ENCODE results near the gene TBC1D14. TPM values are rescaled to one million over a fixed set of nuclear protein-coding genes. Genes with fewer than 3 reads are reported as not detected.

Gene TBC1D14
- total RNA-seq, 2 experiments from 2014 or later, result 23.6 to 24.6 TPM

DNA sequence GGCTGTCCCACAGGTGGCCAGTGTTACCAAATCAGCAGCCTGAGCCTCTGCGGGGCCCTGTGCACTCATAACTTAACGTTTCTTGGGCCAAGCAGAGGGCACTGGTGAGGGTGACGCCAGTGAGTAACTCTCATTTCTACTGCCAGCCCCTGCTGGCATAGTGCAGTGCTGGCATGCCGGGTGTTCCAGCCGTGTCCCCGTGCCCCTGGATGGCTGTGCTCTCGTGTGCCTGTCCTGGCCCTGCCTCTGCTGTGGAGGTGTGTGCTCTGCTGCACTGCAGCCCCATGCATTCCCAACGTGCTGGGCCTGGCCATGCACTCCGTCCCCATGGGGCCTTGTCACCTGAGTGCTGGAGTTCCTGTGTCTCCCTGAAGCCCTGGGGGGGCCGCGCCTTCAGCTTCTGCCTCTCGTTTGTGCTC is 14.7 kb downstream of the TBC1D14 start:
- Mint-ChIP-seq H3K4me1 (ENCODE audit: low read depth) (peaks cover 68% of the 10 kb centered on the region), H3K9me3 (no peaks in the 10 kb centered on the region), H3K4me3 (no peak overlapping the region), H3K36me3 (ENCODE audit: low read depth) (peaks cover 32% of the 10 kb centered on the region), H3K27me3 (ENCODE audit: low read depth) (no peaks in the 10 kb centered on the region), H3K27ac (no peak overlapping the region)
- no peak for DNase-seq
- intact Hi-C loops (cut with micrococcal nuclease), result no loop called here
- CTCF ChIA-PET, result no interaction called here

DNA sequence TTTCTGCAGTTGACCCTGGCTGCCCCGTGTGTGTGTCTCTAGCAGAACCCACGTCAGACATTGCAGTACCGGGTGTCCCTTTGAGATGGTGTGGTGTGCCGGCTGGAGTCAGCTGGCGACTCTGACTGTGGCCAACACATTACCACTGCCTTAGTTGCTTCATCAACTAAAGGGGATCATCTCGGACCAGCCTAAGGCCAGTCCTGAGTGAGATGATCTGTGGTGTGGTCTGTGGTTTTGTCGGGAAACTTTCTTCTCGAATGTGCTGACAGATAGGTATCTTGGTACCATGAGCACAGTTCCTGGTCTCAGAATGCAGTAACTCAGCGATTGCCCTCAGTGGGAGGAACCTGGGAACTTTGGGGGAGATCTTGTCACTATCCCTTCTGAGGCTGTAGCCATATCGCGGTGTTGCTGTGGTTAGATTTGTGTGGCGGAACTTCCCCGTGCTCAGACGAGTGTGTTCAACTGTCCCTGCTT is 15.8 kb downstream of the TBC1D14 start:
- peak; percentile 32 for DNase-seq

DNA sequence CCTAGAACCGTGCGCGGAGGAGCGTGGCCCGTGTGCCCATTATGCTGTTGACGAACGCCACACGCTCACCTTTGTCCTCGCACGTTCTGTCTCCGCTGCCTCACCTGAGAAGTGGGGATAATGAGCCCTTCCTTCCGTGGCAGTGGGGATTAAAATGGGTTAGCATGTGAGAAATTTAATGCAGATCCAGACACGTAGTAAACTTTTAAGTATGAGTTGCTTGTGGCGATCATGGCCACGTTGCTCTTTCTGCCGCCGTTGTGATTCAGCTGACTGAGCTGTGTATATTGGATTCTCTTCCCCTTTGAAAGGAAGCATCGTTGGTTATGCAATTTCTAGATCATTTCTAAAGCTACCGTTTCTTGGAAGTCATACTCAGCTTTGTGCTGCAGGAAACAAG is 16.5 kb downstream of the TBC1D14 start:
- DNase-seq, result peak; percentile 63
- Mint-ChIP-seq H3K4me1 (ENCODE audit: low read depth) (peaks cover 66% of the 10 kb centered on the region), H3K9me3 (no peaks in the 10 kb centered on the region), H3K36me3 (ENCODE audit: low read depth) (peaks cover 32% of the 10 kb centered on the region), H3K27ac (peak overlapping the region; percentile 85), H3K4me3 (peak overlapping the region; percentile 49), H3K27me3 (ENCODE audit: low read depth) (no peaks in the 10 kb centered on the region)
- CTCF ChIA-PET, result interaction anchor here (2.1 to 2.7 kb wide), 3 partner anchors 13 to 48 kb away, joined by 6 to 8 read pairs (median 7); no protein-coding TSS in a partner anchor
- intact Hi-C loops (cut with micrococcal nuclease), result loop anchor here (1.0 kb wide), 3 partner anchors 9 to 142 kb away; partner anchors contain the start of genes GRPEL1 and TBC1D14

More for the DNA sequence above, 15.8 kb downstream of the TBC1D14 start:
- intact Hi-C loops (cut with micrococcal nuclease), result no loop called here
- H3K4me3 Mint-ChIP-seq, result no peak overlapping the region
- peaks cover 32% of the 10 kb centered on the region for H3K36me3 Mint-ChIP-seq (ENCODE audit: low read depth)
- H3K27ac Mint-ChIP-seq, result peak overlapping the region; percentile 85
- no peaks in the 10 kb centered on the region for H3K9me3 Mint-ChIP-seq
- CTCF ChIA-PET, result interaction anchor here (2.3 kb wide), 1 partner anchor 12 kb away, joined by 7 read pairs; no protein-coding TSS in a partner anchor
- H3K27me3 Mint-ChIP-seq (ENCODE audit: low read depth), result no peaks in the 10 kb centered on the region
- H3K4me1 Mint-ChIP-seq (ENCODE audit: low read depth), result peaks cover 72% of the 10 kb centered on the region

DNA sequence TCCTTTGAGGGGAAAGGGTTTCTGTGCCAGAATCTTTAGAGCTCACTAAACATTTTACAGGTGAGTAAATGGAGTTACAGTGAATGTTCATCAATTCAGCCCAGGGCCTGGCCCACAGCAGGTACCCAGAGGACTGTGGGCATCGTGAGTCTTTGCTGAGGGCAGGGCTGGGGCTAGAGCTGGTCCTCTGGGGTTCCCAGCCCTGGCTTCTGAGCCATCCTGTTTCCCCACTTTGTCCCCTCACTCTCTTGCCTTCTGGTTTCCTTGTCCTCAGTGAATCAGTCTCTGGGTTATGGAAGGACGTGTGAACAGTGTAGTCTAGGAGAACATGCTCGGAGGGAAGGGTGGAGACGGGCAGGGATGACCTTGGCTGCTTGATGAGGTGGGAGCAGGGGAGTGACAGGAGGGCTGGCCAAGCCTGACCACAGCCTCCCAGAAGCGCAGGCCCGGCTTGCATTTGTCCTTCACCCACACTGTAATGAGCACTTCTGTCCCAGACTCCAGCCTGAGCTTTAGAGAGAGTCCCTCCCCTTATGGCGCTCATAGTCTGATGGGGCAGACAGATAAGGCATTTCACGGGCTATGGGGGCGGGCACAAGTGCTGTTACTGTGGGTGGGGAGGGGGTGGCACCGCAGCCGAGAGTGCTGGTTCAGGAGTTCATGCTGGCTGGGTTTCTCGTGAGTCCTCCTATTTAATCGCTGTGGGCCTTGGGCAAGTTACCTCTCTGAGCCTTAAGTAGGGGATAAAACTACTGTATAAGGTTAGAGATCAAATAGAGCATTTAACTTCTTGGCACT is 17.3 kb downstream of the TBC1D14 start:
- peak; percentile 74 for DNase-seq
- peak overlapping the region; percentile 85 for H3K27ac Mint-ChIP-seq
- intact Hi-C loops (cut with micrococcal nuclease), result loop anchor here (1.0 kb wide), 4 partner anchors 10 to 141 kb away; partner anchors contain the start of genes GRPEL1 and TBC1D14
- no peaks in the 10 kb centered on the region for H3K27me3 Mint-ChIP-seq (ENCODE audit: low read depth)
- H3K36me3 Mint-ChIP-seq (ENCODE audit: low read depth), result peaks cover 38% of the 10 kb centered on the region
- CTCF ChIA-PET, result interaction anchor here (1.0 to 2.7 kb wide), 6 partner anchors 8 to 143 kb away, joined by 3 to 8 read pairs (median 6); no protein-coding TSS in a partner anchor
- peaks cover 67% of the 10 kb centered on the region for H3K4me1 Mint-ChIP-seq (ENCODE audit: low read depth)
- no peaks in the 10 kb centered on the region for H3K9me3 Mint-ChIP-seq
- peak overlapping the region; percentile 49 for H3K4me3 Mint-ChIP-seq

DNA sequence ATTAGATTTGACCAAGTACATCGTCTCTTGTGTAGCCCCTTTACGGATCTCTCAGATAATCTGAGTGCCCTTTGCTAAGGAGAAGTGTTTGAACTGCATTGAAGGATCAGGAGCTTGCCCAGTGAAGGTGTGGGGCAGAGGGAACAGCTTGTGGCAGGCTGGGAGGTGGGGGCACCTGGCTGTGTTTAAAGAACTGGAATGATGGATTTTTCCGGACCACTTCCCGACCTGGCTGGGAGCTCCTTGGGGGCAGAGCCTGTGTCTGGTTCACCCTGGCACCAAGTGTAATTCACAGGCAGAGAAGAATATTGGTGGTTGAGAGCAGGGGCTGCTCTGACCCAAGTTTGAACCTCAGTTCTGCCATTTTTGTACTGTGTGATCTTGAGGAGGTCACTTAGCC is 18.5 kb downstream of the TBC1D14 start:
- intact Hi-C loops (cut with micrococcal nuclease), result no loop called here
- Mint-ChIP-seq H3K27me3 (ENCODE audit: low read depth) (no peaks in the 10 kb centered on the region), H3K9me3 (no peaks in the 10 kb centered on the region), H3K27ac (no peak overlapping the region), H3K36me3 (ENCODE audit: low read depth) (peaks cover 42% of the 10 kb centered on the region), H3K4me1 (ENCODE audit: low read depth) (peaks cover 60% of the 10 kb centered on the region), H3K4me3 (no peak overlapping the region)
- no peak for DNase-seq
- CTCF ChIA-PET, result interaction anchor here (2.7 kb wide), 1 partner anchor 20 kb away, joined by 8 read pairs; no protein-coding TSS in a partner anchor

DNA sequence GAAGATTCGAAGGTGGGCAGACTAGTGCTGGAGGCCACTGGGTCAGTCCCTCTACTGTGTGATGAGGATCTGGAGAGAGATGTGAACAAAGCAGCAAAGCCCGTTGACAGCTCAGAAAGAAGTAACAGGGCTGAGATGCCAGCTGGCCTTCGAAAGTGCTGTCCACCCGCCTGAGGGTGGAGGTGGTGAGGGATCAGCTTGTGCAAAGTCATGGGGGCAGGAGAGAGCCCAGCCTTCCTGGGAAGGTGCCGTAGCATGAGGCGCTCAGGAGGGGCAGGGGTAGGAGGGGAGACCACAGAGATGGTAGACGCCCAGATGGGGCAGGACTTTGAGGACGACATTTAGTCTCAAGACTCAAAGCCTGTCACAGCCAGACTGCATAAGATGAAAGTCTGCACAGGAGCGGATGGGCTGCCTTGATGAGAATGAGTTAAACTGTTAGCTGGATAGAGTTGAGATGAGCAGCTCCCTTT is 19.7 kb downstream of the TBC1D14 start:
- Mint-ChIP-seq H3K9me3 (no peaks in the 10 kb centered on the region), H3K4me3 (no peak overlapping the region), H3K27ac (no peak overlapping the region), H3K27me3 (ENCODE audit: low read depth) (no peaks in the 10 kb centered on the region), H3K4me1 (ENCODE audit: low read depth) (peaks cover 67% of the 10 kb centered on the region), H3K36me3 (ENCODE audit: low read depth) (peaks cover 48% of the 10 kb centered on the region)
- intact Hi-C loops (cut with micrococcal nuclease), result no loop called here
- DNase-seq, result no peak
- CTCF ChIA-PET, result interaction anchor here (1.0 kb wide), 2 partner anchors 13 to 56 kb away, joined by 3 read pairs; no protein-coding TSS in a partner anchor

DNA sequence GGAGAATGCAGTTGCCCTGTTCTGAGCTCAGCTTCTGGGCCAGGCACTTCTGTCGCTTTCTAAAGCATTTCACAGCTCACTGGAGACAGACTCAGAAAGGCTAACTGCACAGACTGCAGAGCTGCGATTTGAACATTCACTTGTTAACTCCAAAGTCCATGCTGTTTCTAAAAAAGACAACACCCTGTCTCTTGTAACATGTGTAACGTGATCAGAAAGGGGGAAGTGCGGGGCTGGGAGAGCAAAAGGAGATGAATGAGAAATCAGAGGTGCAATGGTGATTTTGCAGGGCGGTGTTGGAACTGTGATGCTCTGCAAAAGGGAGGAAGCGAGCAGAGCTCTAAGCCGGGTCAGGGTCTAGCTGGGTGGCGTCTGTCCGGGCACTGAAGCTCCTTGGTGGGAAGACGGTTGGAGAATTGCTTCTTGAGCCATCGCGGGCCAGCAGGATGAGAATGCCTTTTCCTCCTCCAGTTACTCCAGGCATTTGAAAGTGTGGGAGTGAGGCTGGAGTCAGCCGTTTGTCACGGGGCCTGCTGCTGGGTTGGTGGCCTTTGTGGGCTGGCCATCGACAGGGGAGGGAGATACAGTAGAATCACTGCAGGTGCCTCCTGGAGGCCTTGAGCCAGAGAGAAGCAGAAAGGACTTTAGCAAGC is 20.3 kb downstream of the TBC1D14 start:
- peaks cover 63% of the 10 kb centered on the region for H3K4me1 Mint-ChIP-seq (ENCODE audit: low read depth)
- H3K9me3 Mint-ChIP-seq, result no peaks in the 10 kb centered on the region
- no peaks in the 10 kb centered on the region for H3K27me3 Mint-ChIP-seq (ENCODE audit: low read depth)
- H3K27ac Mint-ChIP-seq, result no peak overlapping the region
- no peak for DNase-seq
- CTCF ChIA-PET, result interaction anchor here (1.0 kb wide), 1 partner anchor 56 kb away, joined by 3 read pairs; no protein-coding TSS in a partner anchor
- intact Hi-C loops (cut with micrococcal nuclease), result no loop called here
- H3K36me3 Mint-ChIP-seq (ENCODE audit: low read depth), result peaks cover 43% of the 10 kb centered on the region
- no peak overlapping the region for H3K4me3 Mint-ChIP-seq

DNA sequence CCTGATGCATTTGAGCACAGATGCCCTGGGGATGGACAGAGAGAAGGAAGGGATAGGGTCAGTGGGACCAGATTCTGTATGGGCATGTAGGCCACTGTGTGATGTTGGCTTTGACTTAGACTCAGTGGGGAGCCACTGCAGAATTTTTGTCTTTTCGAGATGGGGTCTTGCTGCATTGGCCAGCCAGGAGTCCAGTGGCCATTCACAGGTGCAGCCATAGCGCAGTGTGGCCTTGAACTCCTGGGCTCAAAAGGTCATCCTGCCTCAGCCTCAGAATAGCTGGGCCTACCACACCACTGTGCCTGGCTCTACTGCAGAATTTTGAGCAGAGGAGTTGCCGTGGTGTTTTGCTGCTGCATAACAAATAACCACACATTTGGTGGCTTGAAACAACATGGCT is 22.8 kb downstream of the TBC1D14 start:
- intact Hi-C loops (cut with micrococcal nuclease), result no loop called here
- no peak overlapping the region for H3K4me3 Mint-ChIP-seq
- H3K27me3 Mint-ChIP-seq (ENCODE audit: low read depth), result no peaks in the 10 kb centered on the region
- H3K9me3 Mint-ChIP-seq, result no peaks in the 10 kb centered on the region
- peaks cover 37% of the 10 kb centered on the region for H3K36me3 Mint-ChIP-seq (ENCODE audit: low read depth)
- no peak for DNase-seq
- no peak overlapping the region for H3K27ac Mint-ChIP-seq
- H3K4me1 Mint-ChIP-seq (ENCODE audit: low read depth), result peaks cover 52% of the 10 kb centered on the region
- CTCF ChIA-PET, result no interaction called here

DNA sequence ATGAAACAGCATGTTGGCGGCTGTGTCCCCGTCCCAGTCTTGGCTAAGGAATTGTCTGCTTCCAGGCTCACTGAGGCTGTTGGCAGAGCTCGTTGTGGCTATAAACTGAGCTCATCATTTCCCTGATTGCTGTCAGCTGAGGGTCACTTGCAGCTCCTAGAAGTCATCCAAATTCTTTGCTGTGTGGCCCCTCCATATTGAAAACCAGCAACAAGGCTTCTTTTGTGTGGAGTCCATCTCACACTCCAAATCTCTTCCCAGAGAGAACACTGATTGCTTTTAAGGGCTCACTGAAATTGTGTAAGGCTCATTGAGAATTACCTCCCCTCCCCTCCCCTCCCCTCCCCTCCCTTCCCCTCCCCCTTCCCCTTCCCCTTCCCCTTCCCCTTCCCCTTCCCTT is 23.3 kb downstream of the TBC1D14 start:
- no peak overlapping the region for H3K27ac Mint-ChIP-seq
- CTCF ChIA-PET, result no interaction called here
- no peaks in the 10 kb centered on the region for H3K27me3 Mint-ChIP-seq (ENCODE audit: low read depth)
- intact Hi-C loops (cut with micrococcal nuclease), result no loop called here
- DNase-seq, result no peak
- peaks cover 37% of the 10 kb centered on the region for H3K36me3 Mint-ChIP-seq (ENCODE audit: low read depth)
- H3K9me3 Mint-ChIP-seq, result no peaks in the 10 kb centered on the region
- no peak overlapping the region for H3K4me3 Mint-ChIP-seq
- H3K4me1 Mint-ChIP-seq (ENCODE audit: low read depth), result peaks cover 52% of the 10 kb centered on the region

DNA sequence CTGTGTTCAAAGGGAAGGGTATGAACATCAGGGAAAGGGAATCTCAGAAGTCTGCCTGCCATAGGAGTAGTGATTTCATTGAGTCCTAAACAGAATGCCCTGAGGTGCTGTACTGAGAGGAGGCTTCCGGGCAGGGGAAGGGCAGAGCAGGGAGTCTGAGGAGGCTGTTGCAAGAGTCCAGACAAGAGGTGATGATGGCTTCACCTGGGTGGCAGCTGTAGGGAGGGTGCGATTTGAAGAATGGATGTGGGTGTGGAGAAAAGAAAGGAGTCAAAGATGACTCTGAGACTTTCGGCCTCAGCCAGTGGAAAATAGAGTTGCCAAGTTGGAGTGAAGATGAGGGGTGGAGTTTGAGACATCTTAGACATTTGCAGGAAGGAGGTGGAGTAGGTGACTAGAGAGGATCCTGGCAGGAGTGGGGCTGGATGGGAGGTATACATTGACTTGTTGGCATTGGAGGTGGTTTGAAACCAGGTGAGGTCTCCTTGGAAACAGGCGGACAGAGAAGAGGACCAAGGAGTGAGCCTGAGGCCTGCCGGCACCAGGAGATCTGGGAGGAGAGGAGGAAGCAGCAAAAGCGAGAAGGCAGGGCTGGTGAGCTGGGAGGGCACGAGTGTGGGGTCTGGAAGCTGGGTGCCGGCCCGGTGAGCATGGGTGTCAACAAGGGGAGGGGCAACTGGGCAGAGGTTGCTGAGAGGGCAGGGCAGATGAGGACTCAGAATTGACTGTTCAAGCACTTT is 24.2 kb downstream of the TBC1D14 start:
- CTCF ChIA-PET, result interaction anchor here (0.6 to 0.8 kb wide), 2 partner anchors 22 to 61 kb away, joined by 3 read pairs; no protein-coding TSS in a partner anchor
- H3K27ac Mint-ChIP-seq, result no peak overlapping the region
- peaks cover 35% of the 10 kb centered on the region for H3K36me3 Mint-ChIP-seq (ENCODE audit: low read depth)
- no peaks in the 10 kb centered on the region for H3K9me3 Mint-ChIP-seq
- intact Hi-C loops (cut with micrococcal nuclease), result no loop called here
- no peak overlapping the region for H3K4me3 Mint-ChIP-seq
- H3K27me3 Mint-ChIP-seq (ENCODE audit: low read depth), result no peaks in the 10 kb centered on the region
- peaks cover 46% of the 10 kb centered on the region for H3K4me1 Mint-ChIP-seq (ENCODE audit: low read depth)
- no peak for DNase-seq

DNA sequence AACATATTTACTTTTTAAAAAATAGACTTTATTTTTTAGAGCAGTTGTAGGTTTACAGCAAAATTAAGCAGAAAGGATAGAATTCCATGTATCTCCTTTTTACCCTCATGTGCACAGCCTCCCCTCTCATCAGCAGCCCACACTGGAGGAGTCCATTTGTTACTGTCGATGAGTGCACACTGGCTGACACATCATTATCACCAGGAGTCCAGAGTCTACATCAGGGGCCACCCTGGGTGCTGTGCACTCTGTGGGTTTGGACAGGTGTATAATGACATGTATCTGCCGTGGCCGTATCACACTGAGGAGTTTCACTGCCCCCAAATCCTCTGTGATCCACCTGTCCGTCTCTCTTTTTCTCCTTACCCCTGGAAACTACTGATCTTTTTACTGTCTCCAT is 26.3 kb downstream of the TBC1D14 start:
- Mint-ChIP-seq H3K36me3 (ENCODE audit: low read depth) (peaks cover 32% of the 10 kb centered on the region), H3K4me1 (ENCODE audit: low read depth) (peaks cover 52% of the 10 kb centered on the region)

DNA sequence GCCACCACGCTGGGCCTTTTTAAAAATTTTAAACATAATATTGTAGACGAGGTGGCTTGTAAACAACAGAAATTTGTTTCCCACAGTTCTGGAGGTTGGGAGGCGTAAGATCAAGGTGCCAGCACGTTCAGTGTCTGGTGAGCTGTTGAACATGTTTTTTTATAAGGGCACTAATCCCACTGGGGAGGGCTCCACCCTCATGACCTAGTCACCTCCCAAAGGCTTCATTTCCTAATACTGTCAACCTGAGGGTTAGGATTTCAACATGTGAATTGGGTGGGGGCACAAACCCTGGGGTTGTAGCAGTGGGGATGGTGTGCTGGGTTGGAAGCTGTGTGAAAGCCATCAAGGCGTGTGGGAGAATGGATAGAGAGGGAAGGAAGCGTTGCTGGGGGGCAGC is 27.6 kb downstream of the TBC1D14 start:
- CTCF ChIA-PET, result no interaction called here
- H3K9me3 Mint-ChIP-seq, result no peaks in the 10 kb centered on the region
- no peaks in the 10 kb centered on the region for H3K27me3 Mint-ChIP-seq (ENCODE audit: low read depth)
- no peak overlapping the region for H3K27ac Mint-ChIP-seq
- H3K4me3 Mint-ChIP-seq, result no peak overlapping the region
- peaks cover 25% of the 10 kb centered on the region for H3K36me3 Mint-ChIP-seq (ENCODE audit: low read depth)
- DNase-seq, result no peak
- H3K4me1 Mint-ChIP-seq (ENCODE audit: low read depth), result peaks cover 61% of the 10 kb centered on the region
- intact Hi-C loops (cut with micrococcal nuclease), result no loop called here

More for the DNA sequence above, 26.3 kb downstream of the TBC1D14 start:
- Mint-ChIP-seq H3K9me3 (no peaks in the 10 kb centered on the region), H3K4me3 (no peak overlapping the region), H3K27me3 (ENCODE audit: low read depth) (no peaks in the 10 kb centered on the region), H3K27ac (no peak overlapping the region)
- no peak for DNase-seq
- CTCF ChIA-PET, result no interaction called here
- intact Hi-C loops (cut with micrococcal nuclease), result no loop called here
